ENCODE data around the gene WEE1.

DNA sequence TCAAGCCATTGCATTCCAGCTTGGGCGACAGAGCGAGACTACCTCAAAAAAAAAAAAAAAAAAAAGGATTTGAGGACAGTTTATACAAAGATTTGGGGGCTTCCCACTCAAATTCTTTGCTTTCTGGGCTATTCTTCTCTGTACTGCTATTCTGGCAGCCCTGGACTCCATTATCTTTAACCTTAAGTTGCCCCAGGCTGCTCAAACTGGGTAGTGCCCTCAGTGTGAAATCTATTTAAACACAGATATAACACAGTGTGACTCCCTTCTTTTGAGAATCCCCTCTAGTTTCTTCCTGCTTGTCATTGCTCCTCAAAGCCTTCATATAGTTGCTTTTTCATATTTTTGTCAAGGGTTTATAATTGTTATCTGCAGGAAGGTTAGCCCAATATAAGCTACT lies 49.5 kb upstream of the WEE1 start:
- TF ChIP-seq, protein P1, sequence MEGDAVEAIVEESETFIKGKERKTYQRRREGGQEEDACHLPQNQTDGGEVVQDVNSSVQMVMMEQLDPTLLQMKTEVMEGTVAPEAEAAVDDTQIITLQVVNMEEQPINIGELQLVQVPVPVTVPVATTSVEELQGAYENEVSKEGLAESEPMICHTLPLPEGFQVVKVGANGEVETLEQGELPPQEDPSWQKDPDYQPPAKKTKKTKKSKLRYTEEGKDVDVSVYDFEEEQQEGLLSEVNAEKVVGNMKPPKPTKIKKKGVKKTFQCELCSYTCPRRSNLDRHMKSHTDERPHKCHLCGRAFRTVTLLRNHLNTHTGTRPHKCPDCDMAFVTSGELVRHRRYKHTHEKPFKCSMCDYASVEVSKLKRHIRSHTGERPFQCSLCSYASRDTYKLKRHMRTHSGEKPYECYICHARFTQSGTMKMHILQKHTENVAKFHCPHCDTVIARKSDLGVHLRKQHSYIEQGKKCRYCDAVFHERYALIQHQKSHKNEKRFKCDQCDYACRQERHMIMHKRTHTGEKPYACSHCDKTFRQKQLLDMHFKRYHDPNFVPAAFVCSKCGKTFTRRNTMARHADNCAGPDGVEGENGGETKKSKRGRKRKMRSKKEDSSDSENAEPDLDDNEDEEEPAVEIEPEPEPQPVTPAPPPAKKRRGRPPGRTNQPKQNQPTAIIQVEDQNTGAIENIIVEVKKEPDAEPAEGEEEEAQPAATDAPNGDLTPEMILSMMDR (IDR thresholded peaks at IDR 0.05; ENCODE audit: low read depth, low read length), result no peak
- TF ChIP-seq POLR2A (IDR thresholded peaks at IDR 0.05; ENCODE audit: extremely low read depth, insufficient read length) (no peak), MYC (IDR thresholded peaks at IDR 0.05; ENCODE audit: low read depth, low read length) (no peak)
